Smooth muscle cell (in vitro differentiated cells): ENCODE results near the gene ANGEL2. TPM values are rescaled to one million over a fixed set of nuclear protein-coding genes. Genes with fewer than 3 reads are reported as not detected.

Experiments used
- DNase-seq: peaks from one replicate; lab custom pipeline; 2025; ENCODE audit not compliant: unreplicated experiment; lab: John Stamatoyannopoulos, UW
- H2AFZ ChIP-seq: fragments of 200-600 bp; sonication (generic); 2 replicates; pipeline ENCODE4 v1.6.0; 2016; ENCODE audit warnings: antibody characterized with exemption, low read depth, mild to moderate bottlenecking
- H3F3A ChIP-seq: fragments of 200-600 bp; sonication (generic); 2 replicates; pipeline ENCODE4 v1.6.0; 2017; ENCODE audit warnings: antibody characterized with exemption, low read depth
- H3K27ac ChIP-seq: fragments of 200-600 bp; sonication (generic); 2 replicates; pipeline ENCODE4 v1.5.1; 2016; ENCODE audit warnings: low read depth, mild to moderate bottlenecking
- H3K27me3 ChIP-seq: fragments of 200-600 bp; sonication (generic); 2 replicates; pipeline ENCODE4 v1.6.1; 2016; ENCODE audit warnings: low read depth, mild to moderate bottlenecking
- H3K36me3 ChIP-seq: fragments of 200-600 bp; sonication (generic); 2 replicates; pipeline ENCODE4 v1.5.1; 2016; ENCODE audit warnings: low read depth
- H3K4me1 ChIP-seq: fragments of 200-600 bp; sonication (generic); 2 replicates; pipeline ENCODE4 v1.5.1; 2016; ENCODE audit warnings: low read depth
- H3K4me2 ChIP-seq: fragments of 200-600 bp; sonication (generic); 2 replicates; pipeline ENCODE4 v1.6.0; 2016; ENCODE audit warnings: mild to moderate bottlenecking
- H3K4me3 ChIP-seq: fragments of 200-600 bp; sonication (generic); 2 replicates; pipeline ENCODE4 v1.5.1; 2016; ENCODE audit warnings: mild to moderate bottlenecking
- H3K79me2 ChIP-seq: fragments of 200-600 bp; sonication (generic); 2 replicates; pipeline ENCODE4 v1.6.0; 2016; ENCODE audit warnings: low read depth, mild to moderate bottlenecking
- H3K9ac ChIP-seq: fragments of 200-600 bp; sonication (generic); 2 replicates; pipeline ENCODE4 v1.6.0; 2016; ENCODE audit warnings: low read depth
- H3K9me3 ChIP-seq: fragments of 200-600 bp; sonication (generic); replicated peaks from 2 replicates; pipeline ENCODE4 v1.5.1; 2016; ENCODE audit warnings: low read depth
- H4K20me1 ChIP-seq: fragments of 200-600 bp; sonication (generic); 2 replicates; pipeline ENCODE4 v1.6.0; 2016; ENCODE audit warnings: low read depth
- WGBS: methylation state at CpG from one replicate; pipeline ENCODE4 v1.1.7; 2016; ENCODE audit warnings: low lambda C conversion rate; 5-methylcytosine and 5-hydroxymethylcytosine counted together
- polyA plus RNA-seq: library from polyadenylated mRNA; unstranded; fragments of >200 nt; fragmentation: Nextera tagmentation; extraction: Ambion mirVana; gene quantifications from 2 replicates; pipeline ENCODE4 v1.2.1, GENCODE V29; 2016
- total RNA-seq: library from RNA; depleted of rRNA; stranded (reverse); fragments of >200 nt; gene quantifications from 2 replicates; pipeline ENCODE4 v1.2.3, GENCODE V29; 2014
- TF ChIP-seq, protein P1 (sequence below): fragments of 200-600 bp; sonication (generic); IDR thresholded peaks from 2 replicates; pipeline ENCODE4 v1.5.1; 2017; ENCODE audit warnings: borderline replicate concordance, mild to moderate bottlenecking, antibody characterized with exemption; ENCODE audit not compliant: insufficient read depth, poor library complexity, severe bottlenecking

The ANGEL2 gene
- total and polyA plus RNA-seq, 2 experiments from 2014 or later, result 13.1 to 29.7 TPM

DNA sequence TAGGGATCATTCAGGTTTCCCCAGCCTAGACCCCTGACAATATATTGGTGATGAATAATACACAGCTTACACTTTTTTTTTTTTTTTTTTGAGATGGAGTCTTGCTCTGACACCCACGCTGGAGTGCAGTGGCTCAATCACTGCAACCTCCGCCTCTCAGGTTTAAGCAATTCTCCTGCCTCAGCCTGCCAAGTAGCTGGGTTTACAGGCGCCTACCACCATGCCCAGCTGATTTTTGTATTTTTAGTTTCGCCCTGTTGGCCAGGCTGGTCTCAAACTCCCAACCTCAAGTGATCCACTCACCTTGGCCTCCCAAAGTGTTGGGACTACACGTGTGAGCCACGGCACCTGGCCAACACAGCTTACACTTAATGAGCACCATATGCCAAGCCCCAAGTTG, 58.1 kb downstream of the ANGEL2 start:
- no peaks in the 10 kb centered on the region for H4K20me1 ChIP-seq
- no peaks in the 10 kb centered on the region for H3F3A ChIP-seq
- peak overlapping the region; percentile 78 for H3K4me2 ChIP-seq
- no peak for DNase-seq
- peaks cover 3% of the 10 kb centered on the region for H3K4me1 ChIP-seq
- no peaks in the 10 kb centered on the region for H3K9me3 ChIP-seq
- WGBS, result 87% methylated on average over 6 of the region's 6 CpGs
- peak overlapping the region; percentile 77 for H2AFZ ChIP-seq
- H3K9ac ChIP-seq, result peak overlapping the region; percentile 86
- TF ChIP-seq, protein P1, sequence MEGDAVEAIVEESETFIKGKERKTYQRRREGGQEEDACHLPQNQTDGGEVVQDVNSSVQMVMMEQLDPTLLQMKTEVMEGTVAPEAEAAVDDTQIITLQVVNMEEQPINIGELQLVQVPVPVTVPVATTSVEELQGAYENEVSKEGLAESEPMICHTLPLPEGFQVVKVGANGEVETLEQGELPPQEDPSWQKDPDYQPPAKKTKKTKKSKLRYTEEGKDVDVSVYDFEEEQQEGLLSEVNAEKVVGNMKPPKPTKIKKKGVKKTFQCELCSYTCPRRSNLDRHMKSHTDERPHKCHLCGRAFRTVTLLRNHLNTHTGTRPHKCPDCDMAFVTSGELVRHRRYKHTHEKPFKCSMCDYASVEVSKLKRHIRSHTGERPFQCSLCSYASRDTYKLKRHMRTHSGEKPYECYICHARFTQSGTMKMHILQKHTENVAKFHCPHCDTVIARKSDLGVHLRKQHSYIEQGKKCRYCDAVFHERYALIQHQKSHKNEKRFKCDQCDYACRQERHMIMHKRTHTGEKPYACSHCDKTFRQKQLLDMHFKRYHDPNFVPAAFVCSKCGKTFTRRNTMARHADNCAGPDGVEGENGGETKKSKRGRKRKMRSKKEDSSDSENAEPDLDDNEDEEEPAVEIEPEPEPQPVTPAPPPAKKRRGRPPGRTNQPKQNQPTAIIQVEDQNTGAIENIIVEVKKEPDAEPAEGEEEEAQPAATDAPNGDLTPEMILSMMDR, result no peak
- peak overlapping the region; percentile 95 for H3K27ac ChIP-seq
- H3K36me3 ChIP-seq, result no peaks in the 10 kb centered on the region
- no peaks in the 10 kb centered on the region for H3K27me3 ChIP-seq
- H3K79me2 ChIP-seq, result no peaks in the 10 kb centered on the region
- no peak overlapping the region for H3K4me3 ChIP-seq

DNA sequence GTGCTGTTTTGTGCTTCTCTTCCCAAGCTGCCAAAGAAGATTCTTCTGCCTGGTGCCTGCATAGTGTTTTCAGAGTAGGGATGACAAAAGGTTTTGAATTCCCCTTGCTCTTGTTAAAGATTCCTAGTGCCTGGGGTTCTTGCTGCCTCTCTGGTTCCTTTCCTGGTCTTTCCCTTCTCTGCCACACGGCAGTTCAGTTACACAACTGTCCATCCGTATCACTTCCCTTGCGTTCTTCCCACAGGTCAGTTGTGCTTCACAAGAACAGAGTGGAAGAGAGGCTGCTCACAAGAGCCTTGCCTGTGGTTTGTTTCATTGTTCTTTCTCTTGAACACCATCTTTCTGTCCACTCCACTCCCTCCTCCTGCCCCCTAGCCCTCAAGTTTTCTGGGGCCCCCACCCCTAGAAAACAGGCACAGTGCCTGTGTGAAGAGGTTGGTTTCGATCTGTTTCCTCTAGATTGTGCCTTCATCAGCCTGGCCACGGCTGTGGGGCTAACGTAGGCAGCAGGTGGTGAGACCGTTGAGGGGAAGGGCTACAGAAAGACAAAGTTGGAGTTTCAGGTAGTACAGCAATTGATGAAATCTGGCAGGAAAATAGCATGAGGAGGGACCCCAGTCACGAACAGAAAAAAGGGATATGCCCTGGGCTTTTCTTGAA, 59.6 kb downstream of the ANGEL2 start:
- no peaks in the 10 kb centered on the region for H3K9me3 ChIP-seq
- WGBS, result 92% methylated on average over 8 of the region's 8 CpGs
- H3K4me1 ChIP-seq, result peaks cover 3% of the 10 kb centered on the region
- DNase-seq, result no peak
- no peaks in the 10 kb centered on the region for H4K20me1 ChIP-seq
- no peak overlapping the region for H3K9ac ChIP-seq
- no peaks in the 10 kb centered on the region for H3F3A ChIP-seq
- H3K36me3 ChIP-seq, result no peaks in the 10 kb centered on the region
- no peaks in the 10 kb centered on the region for H3K79me2 ChIP-seq
- TF ChIP-seq, protein P1, result no peak
- H3K27me3 ChIP-seq, result no peaks in the 10 kb centered on the region
- H3K27ac ChIP-seq, result no peak overlapping the region
- no peak overlapping the region for H3K4me2 ChIP-seq
- no peak overlapping the region for H2AFZ ChIP-seq
- H3K4me3 ChIP-seq, result no peak overlapping the region

DNA sequence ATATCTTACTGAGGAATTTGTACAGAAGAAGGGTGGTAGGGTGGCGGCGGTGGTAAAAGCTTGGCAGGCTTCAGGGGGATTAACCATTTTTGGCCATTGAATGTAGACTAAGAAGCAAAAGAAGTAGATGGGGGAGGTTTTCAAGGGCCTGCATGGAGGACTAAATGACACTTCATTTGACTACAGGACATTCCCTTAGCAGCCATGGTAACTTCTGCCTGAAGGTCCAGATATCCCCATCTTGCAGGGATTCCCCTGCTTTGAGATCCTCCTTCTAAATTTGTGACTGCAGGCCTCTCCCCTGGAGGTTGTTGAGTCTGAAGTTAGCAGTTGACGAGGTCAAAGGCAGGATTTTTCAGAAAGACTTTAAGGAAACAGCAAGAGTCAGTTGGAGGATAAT, 60.6 kb downstream of the ANGEL2 start:
- H3K36me3 ChIP-seq, result no peaks in the 10 kb centered on the region
- no peak for DNase-seq

More for the DNA sequence above, 60.6 kb downstream of the ANGEL2 start:
- Histone ChIP-seq H3K9ac (no peak overlapping the region), H4K20me1 (no peaks in the 10 kb centered on the region), H3K4me3 (no peak overlapping the region), H3F3A (no peaks in the 10 kb centered on the region), H3K4me2 (no peak overlapping the region), H3K27me3 (no peaks in the 10 kb centered on the region), H3K9me3 (no peaks in the 10 kb centered on the region), H2AFZ (no peak overlapping the region), H3K27ac (no peak overlapping the region), H3K4me1 (peaks cover 3% of the 10 kb centered on the region), H3K79me2 (no peaks in the 10 kb centered on the region)
- TF ChIP-seq, protein P1, result no peak
- WGBS, result 99% methylated on average over 3 of the region's 3 CpGs
